Measurements from ENCODE around the gene ADCY10. TPM values are rescaled to one million over a fixed set of nuclear protein-coding genes. Genes with fewer than 3 reads are reported as not detected.

The ADCY10 gene
- total and polyA plus RNA-seq, 2 of the 4 experiments (the other 2 are of a cell fraction), result under 0.01 to 0.03 TPM

DNA sequence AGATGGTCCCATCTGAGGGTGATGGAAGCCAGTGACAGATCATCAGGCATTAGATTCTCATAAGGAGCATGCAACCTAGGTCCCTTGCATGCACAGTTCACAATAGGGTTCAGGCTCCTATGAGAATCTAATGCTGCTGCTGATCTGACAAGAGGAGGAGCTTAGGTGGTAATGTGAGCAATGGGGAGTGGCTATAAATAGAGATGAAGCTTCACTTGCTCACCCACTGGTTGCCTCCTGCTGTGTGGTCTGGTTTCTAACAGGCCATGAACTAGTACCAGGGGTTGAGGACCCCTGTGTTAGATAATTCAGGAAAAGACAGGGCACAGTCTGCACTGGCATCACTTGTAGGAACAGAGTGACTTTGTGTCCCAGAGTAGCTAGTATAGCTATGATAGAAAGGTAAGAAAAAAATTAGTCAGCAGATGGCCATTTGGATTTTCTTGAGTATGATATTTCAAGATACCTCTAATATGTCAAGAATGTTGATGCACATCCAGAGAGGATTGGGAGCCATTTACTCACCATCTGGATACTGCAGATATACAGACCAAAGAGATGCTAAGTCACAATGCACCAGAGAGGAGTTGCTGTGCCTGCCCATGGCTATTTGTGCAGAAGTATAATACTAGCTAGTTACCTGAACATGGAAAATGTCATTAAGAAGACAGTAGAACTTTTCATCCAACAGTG is 53.6 kb downstream of the ADCY10 start (continued):
- TF ChIP-seq, protein P1, sequence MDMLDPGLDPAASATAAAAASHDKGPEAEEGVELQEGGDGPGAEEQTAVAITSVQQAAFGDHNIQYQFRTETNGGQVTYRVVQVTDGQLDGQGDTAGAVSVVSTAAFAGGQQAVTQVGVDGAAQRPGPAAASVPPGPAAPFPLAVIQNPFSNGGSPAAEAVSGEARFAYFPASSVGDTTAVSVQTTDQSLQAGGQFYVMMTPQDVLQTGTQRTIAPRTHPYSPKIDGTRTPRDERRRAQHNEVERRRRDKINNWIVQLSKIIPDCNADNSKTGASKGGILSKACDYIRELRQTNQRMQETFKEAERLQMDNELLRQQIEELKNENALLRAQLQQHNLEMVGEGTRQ (IDR thresholded peaks at IDR 0.05; ENCODE audit: low read depth, low read length), result no peak
- TF ChIP-seq POLR2A (IDR thresholded peaks at IDR 0.05; ENCODE audit: low read depth, low read length), result no peak
- no peak for TF ChIP-seq FOS (IDR thresholded peaks at IDR 0.05; ENCODE audit: low read depth, low read length)
- TF ChIP-seq, protein P2, sequence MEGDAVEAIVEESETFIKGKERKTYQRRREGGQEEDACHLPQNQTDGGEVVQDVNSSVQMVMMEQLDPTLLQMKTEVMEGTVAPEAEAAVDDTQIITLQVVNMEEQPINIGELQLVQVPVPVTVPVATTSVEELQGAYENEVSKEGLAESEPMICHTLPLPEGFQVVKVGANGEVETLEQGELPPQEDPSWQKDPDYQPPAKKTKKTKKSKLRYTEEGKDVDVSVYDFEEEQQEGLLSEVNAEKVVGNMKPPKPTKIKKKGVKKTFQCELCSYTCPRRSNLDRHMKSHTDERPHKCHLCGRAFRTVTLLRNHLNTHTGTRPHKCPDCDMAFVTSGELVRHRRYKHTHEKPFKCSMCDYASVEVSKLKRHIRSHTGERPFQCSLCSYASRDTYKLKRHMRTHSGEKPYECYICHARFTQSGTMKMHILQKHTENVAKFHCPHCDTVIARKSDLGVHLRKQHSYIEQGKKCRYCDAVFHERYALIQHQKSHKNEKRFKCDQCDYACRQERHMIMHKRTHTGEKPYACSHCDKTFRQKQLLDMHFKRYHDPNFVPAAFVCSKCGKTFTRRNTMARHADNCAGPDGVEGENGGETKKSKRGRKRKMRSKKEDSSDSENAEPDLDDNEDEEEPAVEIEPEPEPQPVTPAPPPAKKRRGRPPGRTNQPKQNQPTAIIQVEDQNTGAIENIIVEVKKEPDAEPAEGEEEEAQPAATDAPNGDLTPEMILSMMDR (conservative IDR thresholded peaks at IDR 0.05; ENCODE audit: low read depth, low read length), result no peak
- no peak for TF ChIP-seq RAD21 (IDR thresholded peaks at IDR 0.05; ENCODE audit: low read length)
- TF ChIP-seq BHLHE40 (IDR thresholded peaks at IDR 0.05; ENCODE audit: low read depth, low read length), result no peak

Data from IMR-90 (cell line).